GM12873 (cell line): Measurements from ENCODE around the gene C16orf74.

Source experiments
- CTCF ChIP-seq: IDR thresholded peaks from 2 replicates; pipeline ENCODE4 v1.5.1; 2012; ENCODE audit warnings: low read depth, mild to moderate bottlenecking, moderate library complexity, low read length, control low read depth; ENCODE audit not compliant: insufficient read depth; ENCODE audit errors: missing control alignments

C16orf74 gene

GRCh38 chr16:85774811-85775210 lies 23.9 kb upstream of the C16orf74 start:
- no peak for TF ChIP-seq CTCF

DNA sequence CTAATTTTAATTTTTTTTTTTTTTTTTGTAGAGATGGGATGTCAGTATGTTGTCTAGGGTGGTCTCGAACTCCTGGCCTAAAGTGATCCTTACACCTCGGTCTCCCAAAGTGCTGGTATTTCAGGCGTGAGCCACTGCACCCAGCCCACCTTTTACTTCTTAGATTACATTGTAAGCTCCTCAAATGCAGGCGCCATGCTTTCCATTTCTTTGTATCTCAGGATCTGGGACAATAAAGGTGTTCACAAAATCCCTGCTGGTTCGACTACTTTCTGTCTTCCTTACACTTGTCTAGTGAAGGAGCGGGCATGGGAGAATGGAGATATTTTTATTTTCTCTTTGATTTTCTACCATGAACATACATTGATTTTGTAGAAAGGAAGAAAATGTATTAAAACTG lies 23.2 kb upstream of the C16orf74 start:
- TF ChIP-seq CTCF, result no peak

DNA sequence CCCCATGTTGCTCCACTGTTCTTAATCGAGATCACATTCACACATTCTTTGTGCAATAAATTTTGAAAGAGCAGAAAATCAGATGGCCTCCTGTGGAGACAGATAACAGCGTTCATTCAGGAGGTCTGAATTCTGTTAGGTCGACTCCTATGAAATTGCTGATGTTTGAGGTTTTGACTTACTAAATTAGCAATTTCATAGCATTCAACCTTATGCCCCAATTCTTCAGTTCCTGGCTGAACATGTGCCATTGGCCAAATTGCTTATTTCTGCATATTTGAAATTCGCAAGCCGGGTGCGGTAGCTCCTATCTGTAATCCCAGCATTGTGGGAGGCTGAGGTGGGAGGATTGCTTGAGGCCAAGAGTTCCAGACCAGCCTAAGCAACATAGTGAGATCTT lies 22.1 kb upstream of the C16orf74 start:
- TF ChIP-seq CTCF, result no peak

DNA sequence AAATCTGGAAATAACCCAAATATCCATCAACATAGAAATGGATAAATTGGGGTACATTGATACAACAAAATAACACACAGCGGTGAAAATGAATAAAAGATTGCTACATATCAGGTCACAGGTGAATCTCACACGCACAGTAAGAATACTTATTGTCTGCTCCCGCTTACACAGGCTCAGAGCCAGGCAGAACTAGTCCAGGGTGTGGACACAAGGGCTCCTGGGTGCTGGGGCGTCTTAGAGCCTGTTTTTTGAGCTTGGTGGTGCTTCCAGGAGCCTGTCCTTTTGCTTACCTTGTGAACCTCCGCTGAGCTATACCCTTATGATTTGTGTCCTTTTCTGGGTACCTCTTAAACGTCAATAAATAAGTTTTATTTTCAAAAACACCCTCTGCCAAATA lies 19.8 kb upstream of the C16orf74 start:
- no peak for TF ChIP-seq CTCF

DNA sequence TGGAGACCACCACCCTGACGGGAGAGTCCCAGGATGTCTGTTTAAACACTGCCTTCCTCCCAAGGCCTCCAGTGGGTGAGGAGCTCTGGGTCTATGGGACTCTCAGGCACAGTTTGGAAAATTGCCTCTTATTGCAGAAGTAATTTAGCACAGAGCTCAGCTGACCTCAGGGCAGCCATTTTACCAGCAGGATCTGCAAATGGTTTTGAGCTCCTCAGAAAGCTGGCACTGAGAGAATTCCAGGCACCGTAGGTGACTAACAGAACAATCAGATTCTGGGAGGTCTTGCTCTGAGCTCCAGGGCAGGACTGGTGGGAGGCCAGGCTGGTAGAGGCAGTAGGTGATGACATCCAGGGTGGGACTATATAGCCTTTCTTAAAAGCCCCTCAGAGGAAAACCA lies 17.3 kb upstream of the C16orf74 start:
- no peak for TF ChIP-seq CTCF

- no peak for TF ChIP-seq CTCF
Observed at GRCh38 chr16:85767531-85767930, 16.6 kb upstream of the C16orf74 start.

DNA sequence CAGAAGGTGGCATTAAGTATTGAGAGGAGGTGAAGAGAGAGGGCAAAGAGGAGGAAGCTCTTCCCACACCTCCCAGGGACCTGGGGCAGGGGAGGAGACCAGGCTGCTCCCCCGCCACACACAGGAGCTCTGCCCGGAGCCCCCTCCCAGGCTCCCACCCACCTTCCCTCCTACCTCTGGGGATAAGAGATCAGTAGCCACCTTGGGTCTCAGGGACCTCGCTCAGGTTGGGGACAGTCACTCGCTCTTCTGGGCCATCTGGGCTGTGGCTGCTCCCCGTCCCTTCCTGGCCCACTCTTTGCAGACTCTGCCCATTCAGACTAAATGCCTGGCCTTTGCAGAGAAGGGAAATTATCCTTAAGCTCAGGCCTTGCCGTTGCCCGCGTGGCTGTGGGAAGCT lies 14.9 kb upstream of the C16orf74 start:
- TF ChIP-seq CTCF, result no peak

DNA sequence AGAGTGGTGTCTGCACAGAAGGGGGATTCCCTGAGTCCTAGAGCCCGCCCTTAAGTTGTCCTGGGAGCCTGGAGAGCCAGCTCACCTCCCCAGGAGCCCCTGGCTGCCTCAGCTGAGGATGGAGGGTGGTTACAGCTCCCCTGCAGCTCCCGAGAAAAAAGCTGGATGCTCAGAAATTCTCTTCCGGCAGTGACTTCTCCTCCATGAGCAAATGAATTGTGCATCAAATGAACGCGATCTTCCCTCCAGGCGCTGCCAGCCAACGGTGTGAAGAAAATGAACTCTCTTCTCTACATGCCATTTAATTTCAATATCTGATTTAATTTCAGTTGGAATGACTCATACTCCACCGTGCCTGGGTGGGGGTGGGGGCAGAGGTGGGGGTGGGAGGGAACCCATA lies 14.3 kb upstream of the C16orf74 start:
- no peak for TF ChIP-seq CTCF
